Liver (tissue), 3 donors: ENCODE measurements around the gene CDKN1B.

Experiments used
- HNF4A ChIP-seq, 2 donors: conservative IDR thresholded peaks; 2 replicates each; pipeline ENCODE4 v1.6.1; 2016; ENCODE audit warnings: antibody characterized with exemption in 2 of 2, mild to moderate bottlenecking in 2 of 2
- JUND ChIP-seq, 2 donors: IDR thresholded peaks; 2 replicates each; pipeline ENCODE4 v1.6.1; 2016; ENCODE audit warnings: antibody characterized with exemption in 2 of 2
- TF ChIP-seq, protein P1 (sequence below): IDR thresholded peaks from 2 replicates; pipeline ENCODE4 v1.6.1; 2016; ENCODE audit warnings: antibody characterized with exemption
- TF ChIP-seq, protein P2 (sequence below): fragments of 150-350 bp; IDR thresholded peaks from 2 replicates; pipeline ENCODE4 v1.5.1; 2017; ENCODE audit warnings: improper control_type of control experiment, low read depth, low read length; ENCODE audit not compliant: missing input control
- TF ChIP-seq, protein P3 (sequence below): IDR thresholded peaks from 2 replicates; pipeline ENCODE4 v1.6.1; 2016; ENCODE audit warnings: antibody characterized with exemption
- donor health status: healthy.
- donor health status: healthy.

DNA sequence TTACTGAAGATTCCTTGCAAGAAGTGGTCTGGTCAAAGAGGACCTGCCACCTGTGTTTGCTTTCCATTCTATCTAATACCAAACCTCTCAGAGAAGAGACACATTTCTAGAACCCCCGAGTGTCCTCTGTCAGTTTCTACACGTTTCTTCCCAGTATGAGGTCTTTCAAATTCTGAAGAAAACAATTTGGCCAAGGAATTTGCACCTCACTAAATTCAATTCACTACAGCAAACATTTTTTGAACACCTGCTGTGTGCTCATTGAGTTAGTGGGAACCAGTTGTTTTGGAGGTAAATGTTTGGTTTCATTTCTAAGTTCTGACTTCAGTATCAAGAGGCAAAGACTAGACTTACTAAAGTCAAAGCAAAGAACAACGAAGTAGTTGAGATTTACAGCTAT lies 40.6 kb upstream of the CDKN1B start:
- TF ChIP-seq, protein P1, sequence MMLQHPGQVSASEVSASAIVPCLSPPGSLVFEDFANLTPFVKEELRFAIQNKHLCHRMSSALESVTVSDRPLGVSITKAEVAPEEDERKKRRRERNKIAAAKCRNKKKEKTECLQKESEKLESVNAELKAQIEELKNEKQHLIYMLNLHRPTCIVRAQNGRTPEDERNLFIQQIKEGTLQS, result no peak
- TF ChIP-seq HNF4A (conservative IDR thresholded peaks at IDR 0.05) (no peak), JUND (IDR thresholded peaks at IDR 0.05) (no peak)
- TF ChIP-seq, protein P2, sequence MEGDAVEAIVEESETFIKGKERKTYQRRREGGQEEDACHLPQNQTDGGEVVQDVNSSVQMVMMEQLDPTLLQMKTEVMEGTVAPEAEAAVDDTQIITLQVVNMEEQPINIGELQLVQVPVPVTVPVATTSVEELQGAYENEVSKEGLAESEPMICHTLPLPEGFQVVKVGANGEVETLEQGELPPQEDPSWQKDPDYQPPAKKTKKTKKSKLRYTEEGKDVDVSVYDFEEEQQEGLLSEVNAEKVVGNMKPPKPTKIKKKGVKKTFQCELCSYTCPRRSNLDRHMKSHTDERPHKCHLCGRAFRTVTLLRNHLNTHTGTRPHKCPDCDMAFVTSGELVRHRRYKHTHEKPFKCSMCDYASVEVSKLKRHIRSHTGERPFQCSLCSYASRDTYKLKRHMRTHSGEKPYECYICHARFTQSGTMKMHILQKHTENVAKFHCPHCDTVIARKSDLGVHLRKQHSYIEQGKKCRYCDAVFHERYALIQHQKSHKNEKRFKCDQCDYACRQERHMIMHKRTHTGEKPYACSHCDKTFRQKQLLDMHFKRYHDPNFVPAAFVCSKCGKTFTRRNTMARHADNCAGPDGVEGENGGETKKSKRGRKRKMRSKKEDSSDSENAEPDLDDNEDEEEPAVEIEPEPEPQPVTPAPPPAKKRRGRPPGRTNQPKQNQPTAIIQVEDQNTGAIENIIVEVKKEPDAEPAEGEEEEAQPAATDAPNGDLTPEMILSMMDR, result no peak
- TF ChIP-seq, protein P3, sequence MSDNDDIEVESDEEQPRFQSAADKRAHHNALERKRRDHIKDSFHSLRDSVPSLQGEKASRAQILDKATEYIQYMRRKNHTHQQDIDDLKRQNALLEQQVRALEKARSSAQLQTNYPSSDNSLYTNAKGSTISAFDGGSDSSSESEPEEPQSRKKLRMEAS, result no peak
